Spleen (tissue), 7 donors: ENCODE measurements around the gene JKAMP.

ENCODE experiments used
- POLR2A ChIP-seq, 3 donors: fragments of 450-650 bp; IDR thresholded peaks; one replicate each; pipeline ENCODE4 v1.5.1; 2017; ENCODE audit warnings: antibody characterized with exemption in 3 of 3, mild to moderate bottlenecking in 1 of 3
- POLR2AphosphoS5 ChIP-seq, 3 donors: sonication (generic); formaldehyde crosslinking; IDR thresholded peaks; one replicate each; pipeline ENCODE4 v1.5.1; 2017; ENCODE audit warnings: antibody characterized with exemption in 3 of 3
- TF ChIP-seq, protein P1 (sequence below), 11 experiments: fragments of 200-600 bp in 7 of 11; fragments of 450-650 bp in 4 of 11; sonication (generic) in 4 of 11; IDR thresholded peaks in 8 of 11; conservative IDR thresholded peaks in 3 of 11; 1 replicate in 7 of 11; 2 replicates in 4 of 11; pipeline versions ENCODE4 v1.4.0 to v1.8.0; 2016 to 2021; ENCODE audit warnings: antibody characterized with exemption in 11 of 11, inconsistent platforms in 4 of 11, mild to moderate bottlenecking in 1 of 11
- donor health status: DM: no; HTN: no; CAD: no; lungs with moderate emphysema.
- donor health status: DM: no; HTN: no; CAD: no.
- donor health status: DM: no; HTN: no; CAD: no.

DNA sequence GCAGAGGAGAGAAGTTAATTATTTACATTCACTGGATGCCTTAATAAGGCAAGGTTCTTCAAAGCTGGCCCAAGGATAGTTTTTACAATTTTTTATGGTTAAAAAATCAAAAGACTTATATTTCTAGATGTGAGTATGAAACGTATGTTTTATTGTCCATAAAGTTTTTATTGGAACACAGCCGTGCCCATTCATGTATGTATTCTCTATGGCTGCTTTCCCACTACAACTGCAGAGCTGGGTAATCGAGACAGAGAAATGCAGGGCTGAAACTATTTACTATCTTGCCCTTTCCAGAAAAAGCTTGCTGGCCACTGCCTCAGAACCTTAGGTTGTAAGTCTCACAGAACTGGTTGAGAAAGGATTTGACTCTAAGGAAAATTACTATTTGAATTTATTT lies 16.4 kb downstream of the JKAMP start:
- TF ChIP-seq, protein P1, sequence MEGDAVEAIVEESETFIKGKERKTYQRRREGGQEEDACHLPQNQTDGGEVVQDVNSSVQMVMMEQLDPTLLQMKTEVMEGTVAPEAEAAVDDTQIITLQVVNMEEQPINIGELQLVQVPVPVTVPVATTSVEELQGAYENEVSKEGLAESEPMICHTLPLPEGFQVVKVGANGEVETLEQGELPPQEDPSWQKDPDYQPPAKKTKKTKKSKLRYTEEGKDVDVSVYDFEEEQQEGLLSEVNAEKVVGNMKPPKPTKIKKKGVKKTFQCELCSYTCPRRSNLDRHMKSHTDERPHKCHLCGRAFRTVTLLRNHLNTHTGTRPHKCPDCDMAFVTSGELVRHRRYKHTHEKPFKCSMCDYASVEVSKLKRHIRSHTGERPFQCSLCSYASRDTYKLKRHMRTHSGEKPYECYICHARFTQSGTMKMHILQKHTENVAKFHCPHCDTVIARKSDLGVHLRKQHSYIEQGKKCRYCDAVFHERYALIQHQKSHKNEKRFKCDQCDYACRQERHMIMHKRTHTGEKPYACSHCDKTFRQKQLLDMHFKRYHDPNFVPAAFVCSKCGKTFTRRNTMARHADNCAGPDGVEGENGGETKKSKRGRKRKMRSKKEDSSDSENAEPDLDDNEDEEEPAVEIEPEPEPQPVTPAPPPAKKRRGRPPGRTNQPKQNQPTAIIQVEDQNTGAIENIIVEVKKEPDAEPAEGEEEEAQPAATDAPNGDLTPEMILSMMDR (IDR thresholded peaks at IDR 0.05 in 8 of 11, conservative IDR thresholded peaks at IDR 0.05 in 3 of 11): no peak
- TF ChIP-seq POLR2A (IDR thresholded peaks at IDR 0.05) (no peak), POLR2AphosphoS5 (IDR thresholded peaks at IDR 0.05) (no peak)
